GM23248 (cell line): ENCODE measurements around the gene RHBG. TPM values are rescaled to one million over a fixed set of nuclear protein-coding genes. Genes with fewer than 3 reads are reported as not detected.

Source experiments
- DNase-seq: peaks from one replicate; pipeline ENCODE4 v3.0.0-alpha.2; 2015
- H2AFZ ChIP-seq: fragments of 200-600 bp; sonication (generic); 2 replicates; pipeline ENCODE4 v1.6.1; 2016; ENCODE audit warnings: antibody characterized with exemption
- H3F3A ChIP-seq: fragments of 200-600 bp; sonication (generic); 2 replicates; pipeline ENCODE4 v1.6.1; 2016; ENCODE audit warnings: mild to moderate bottlenecking, antibody characterized with exemption, mixed run types; ENCODE audit not compliant: insufficient read depth
- H3K27ac ChIP-seq: fragments of 200-600 bp; sonication (generic); 2 replicates; pipeline ENCODE4 v1.5.1; 2016; ENCODE audit warnings: mild to moderate bottlenecking
- H3K27me3 ChIP-seq: fragments of 200-600 bp; sonication (generic); replicated peaks from 2 replicates; pipeline ENCODE4 v1.6.1; 2016; ENCODE audit warnings: mild to moderate bottlenecking; ENCODE audit not compliant: insufficient read depth
- H3K36me3 ChIP-seq: fragments of 200-600 bp; sonication (generic); 2 replicates; pipeline ENCODE4 v1.6.1; 2016; ENCODE audit warnings: low read depth, mild to moderate bottlenecking
- H3K4me1 ChIP-seq: fragments of 200-600 bp; sonication (generic); 2 replicates; pipeline ENCODE4 v1.6.1; 2016; ENCODE audit warnings: mild to moderate bottlenecking; ENCODE audit not compliant: insufficient read depth
- H3K4me2 ChIP-seq: fragments of 200-600 bp; sonication (generic); one replicate; pipeline ENCODE4 v1.6.1; 2016; ENCODE audit warnings: mild to moderate bottlenecking; ENCODE audit not compliant: unreplicated experiment
- H3K4me3 ChIP-seq: fragments of 200-600 bp; sonication (generic); 2 replicates; pipeline ENCODE4 v1.5.1; 2016; ENCODE audit warnings: mild to moderate bottlenecking
- H3K79me2 ChIP-seq: fragments of 200-600 bp; sonication (generic); 2 replicates; pipeline ENCODE4 v1.6.1; 2016; ENCODE audit warnings: mild to moderate bottlenecking; ENCODE audit not compliant: insufficient read depth
- H3K9ac ChIP-seq: fragments of 200-600 bp; sonication (generic); 2 replicates; pipeline ENCODE4 v1.6.1; 2016; ENCODE audit warnings: mild to moderate bottlenecking
- H3K9me2 ChIP-seq: fragments of 200-600 bp; sonication (generic); 2 replicates; pipeline ENCODE4 v1.6.1; 2016; ENCODE audit warnings: mixed run types, mild to moderate bottlenecking, moderate library complexity; ENCODE audit not compliant: insufficient read depth
- H3K9me3 ChIP-seq: fragments of 200-600 bp; sonication (generic); one replicate; pipeline ENCODE4 v1.6.1; 2017; ENCODE audit warnings: low read depth
- H4K20me1 ChIP-seq: fragments of 200-600 bp; sonication (generic); 2 replicates; pipeline ENCODE4 v1.6.0; 2016; ENCODE audit not compliant: insufficient read depth
- EZH2 ChIP-seq: fragments of 200-600 bp; sonication (generic); IDR thresholded peaks from 2 replicates; pipeline ENCODE4 v1.6.1; 2018; ENCODE audit warnings: antibody characterized with exemption, mild to moderate bottlenecking; ENCODE audit not compliant: insufficient read depth, poor library complexity, severe bottlenecking
- EZH2phosphoT487 ChIP-seq: fragments of 200-600 bp; sonication (generic); IDR thresholded peaks from 2 replicates; pipeline ENCODE4 v1.6.1; 2018; ENCODE audit warnings: antibody characterized with exemption, moderate library complexity, mild to moderate bottlenecking, low read depth; ENCODE audit not compliant: insufficient read depth
- WGBS, 2 experiments: methylation state at CpG; one replicate each; pipeline ENCODE4 v1.1.6; 2015 to 2017; ENCODE audit warnings: low lambda C conversion rate in 2 of 2, low coverage in 1 of 2; ENCODE audit errors: missing lambda C conversion rate in 2 of 2; 5-methylcytosine and 5-hydroxymethylcytosine counted together
- in situ Hi-C: fragments of 300-500 bp; cut with MboI; formaldehyde crosslinking; loops from 2 replicates; pipeline ENCODE4 v1.15.0; 2020
- polyA plus RNA-seq: library from polyadenylated mRNA; unstranded; fragments of >200 nt; fragmentation: Nextera tagmentation; extraction: Ambion mirVana; gene quantifications from 2 replicates; pipeline ENCODE4 v1.2.1, GENCODE V29; 2016
- total RNA-seq: library from RNA; depleted of rRNA; stranded (reverse); fragments of >200 nt; shearing (Covaris generic); gene quantifications from 2 replicates; pipeline ENCODE4 v1.2.3, GENCODE V29; 2014

The RHBG gene
- total and polyA plus RNA-seq, 2 experiments from 2014 or later = not detected

- 75 to 88% methylated on average over 4 of the region's 4 CpGs for WGBS, 2 experiments
- Histone ChIP-seq H3K4me2 (peak overlapping the region; percentile 87), H2AFZ (no peak overlapping the region), H3K27me3 (no peaks in the 10 kb centered on the region), H3K9me3 (no peaks in the 10 kb centered on the region), H3F3A (no peaks in the 10 kb centered on the region), H4K20me1 (peaks cover 13% of the 10 kb centered on the region; the same call in 1 of the 2 replicates), H3K4me3 (peak overlapping the region; percentile 99), H3K9ac (peak overlapping the region; percentile 22), H3K36me3 (peaks cover 41% of the 10 kb centered on the region), H3K27ac (no peak overlapping the region), H3K4me1 (peaks cover 20% of the 10 kb centered on the region), H3K79me2 (peaks cover 63% of the 10 kb centered on the region), H3K9me2 (no peaks in the 10 kb centered on the region)
- peak; percentile 26 for DNase-seq
- no peak for TF ChIP-seq EZH2
- in situ Hi-C loops = no loop called here
These were observed 32.8 kb upstream of the RHBG start for GRCh38 chr1:156336242-156336641.

DNA sequence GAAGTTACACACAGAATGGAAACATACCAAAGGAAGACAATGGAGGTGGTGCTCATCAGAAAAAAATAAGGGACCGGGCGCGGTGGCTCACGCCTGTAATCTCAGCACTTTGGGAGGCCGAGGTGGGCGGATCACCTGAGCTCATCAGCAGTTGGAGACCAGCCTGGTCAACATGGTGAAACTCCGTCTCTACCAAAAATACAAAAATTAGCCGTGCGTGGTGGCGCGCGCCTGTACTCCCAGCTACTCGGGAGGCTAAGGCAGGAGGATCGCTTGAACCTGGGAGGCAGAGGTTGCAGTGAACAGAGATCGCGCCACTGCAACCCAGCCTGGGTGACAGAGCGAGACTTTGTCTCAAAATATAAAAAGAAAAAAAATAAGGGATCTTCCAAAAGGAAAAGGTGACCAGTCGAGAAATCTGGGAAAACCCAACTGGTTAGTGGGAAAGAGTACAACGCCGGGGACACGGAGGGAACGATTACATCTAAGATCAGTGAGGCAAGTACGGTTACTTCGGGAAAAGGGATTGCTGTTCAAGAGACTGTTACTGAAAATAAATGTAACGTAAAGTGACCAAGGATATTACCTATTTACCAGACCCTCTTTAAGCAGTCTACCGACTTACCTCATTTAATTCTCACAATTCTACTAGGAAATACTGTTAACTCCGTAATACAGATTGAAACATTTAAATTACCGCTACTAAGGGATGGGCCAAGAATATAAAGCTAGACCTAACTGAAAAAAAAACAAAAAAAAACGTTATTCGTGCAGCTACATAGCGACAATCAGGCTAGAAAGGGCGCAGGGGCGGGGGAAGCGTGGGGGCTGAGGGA is 31.7 kb upstream of the RHBG start:
- Histone ChIP-seq H3K27ac (peak overlapping the region; percentile 56), H3K79me2 (peaks cover 58% of the 10 kb centered on the region), H3F3A (0 out of 2 replicates have a peak, but pooled peaks cover 3% of the 10 kb centered on the region), H3K4me3 (peak overlapping the region; percentile 99), H2AFZ (peak overlapping the region; percentile 86), H3K9me3 (no peaks in the 10 kb centered on the region), H3K27me3 (no peaks in the 10 kb centered on the region), H3K36me3 (peaks cover 34% of the 10 kb centered on the region), H3K4me2 (peak overlapping the region; percentile 87), H3K4me1 (peaks cover 20% of the 10 kb centered on the region), H4K20me1 (peaks cover 13% of the 10 kb centered on the region; the same call in 1 of the 2 replicates), H3K9ac (peak overlapping the region; percentile 87), H3K9me2 (no peaks in the 10 kb centered on the region)
- TF ChIP-seq EZH2phosphoT487 = no peak
- no peak for TF ChIP-seq EZH2
- in situ Hi-C loops = no loop called here
- DNase-seq = peak; percentile 35
- WGBS, 2 experiments = 42% methylated on average over 34 of the region's 34 CpGs

GRCh38 chr1:156337888-156338179 is 31.2 kb upstream of the RHBG start:
- peak overlapping the region; percentile 99 for H3K4me3 ChIP-seq
- H3K9me2 ChIP-seq = no peaks in the 10 kb centered on the region
- peaks cover 52% of the 10 kb centered on the region for H3K79me2 ChIP-seq
- WGBS, 2 experiments = 1% methylated on average over 14 of the region's 14 CpGs
- H3K9me3 ChIP-seq = no peaks in the 10 kb centered on the region
- no peak for TF ChIP-seq EZH2phosphoT487
- no peak for TF ChIP-seq EZH2
- in situ Hi-C loops = no loop called here
- H3K27me3 ChIP-seq = no peaks in the 10 kb centered on the region
- H3K9ac ChIP-seq = peak overlapping the region; percentile 87
- peak overlapping the region; percentile 86 for H2AFZ ChIP-seq
- peak overlapping the region; percentile 87 for H3K4me2 ChIP-seq
- peak overlapping the region; percentile 56 for H3K27ac ChIP-seq
- DNase-seq = no peak
- H3K36me3 ChIP-seq = peaks cover 29% of the 10 kb centered on the region
- H3K4me1 ChIP-seq = peaks cover 20% of the 10 kb centered on the region
- H4K20me1 ChIP-seq = peaks cover 13% of the 10 kb centered on the region; the same call in 1 of the 2 replicates
- 0 out of 2 replicates have a peak, but pooled peaks cover 7% of the 10 kb centered on the region for H3F3A ChIP-seq

- 0 to 1% methylated on average over 47 of the region's 47 CpGs for WGBS, 2 experiments
- no peak for TF ChIP-seq EZH2phosphoT487
- H3K4me2 ChIP-seq = peak within 1 kb of the TSS; percentile 87
- peaks cover 46% of the 10 kb centered on the region for H3K79me2 ChIP-seq
- H3K27me3 ChIP-seq = no peaks in the 10 kb centered on the region
- peaks cover 20% of the 10 kb centered on the region for H3K4me1 ChIP-seq
- H3K9me2 ChIP-seq = no peaks in the 10 kb centered on the region
- peak within 1 kb of the TSS; percentile 87 for H2AFZ ChIP-seq
- peak; percentile 100 for DNase-seq
- peaks cover 13% of the 10 kb centered on the region; the same call in 1 of the 2 replicates for H4K20me1 ChIP-seq
- peak within 1 kb of the TSS; percentile 87 for H3K9ac ChIP-seq
- H3F3A ChIP-seq = 0 out of 2 replicates have a peak, but pooled peaks cover 7% of the 10 kb centered on the region
- peak within 1 kb of the TSS; percentile 99 for H3K4me3 ChIP-seq
- no peaks in the 10 kb centered on the region for H3K9me3 ChIP-seq
- peak within 1 kb of the TSS; percentile 56 for H3K27ac ChIP-seq
- in situ Hi-C loops = no loop called here
- peaks cover 23% of the 10 kb centered on the region for H3K36me3 ChIP-seq
These were observed 30.6 kb upstream of the RHBG start, which contains the start of the genes CCT3 and TSACC for GRCh38 chr1:156338180-156338976. TSS of gene CCT3 (minus strand) at chr1:156338292. CDS start at chr1:156338184, 108 bp downstream. TSS of gene TSACC (plus strand) at chr1:156338526. CDS start at chr1:156339758, 1,232 bp downstream.
